Measurements from ENCODE around the gene UBAC2. TPM values are rescaled to one million over a fixed set of nuclear protein-coding genes. Genes with fewer than 3 reads are reported as not detected.
"Not testable (repeated sequence)": the region's sequence is repeated elsewhere in the genome, so short reads cannot be mapped to it uniquely, and the experiment has no call there.

The UBAC2 gene
- total and polyA plus RNA-seq, 2 donors, result 42.8 to 69.1 TPM

DNA sequence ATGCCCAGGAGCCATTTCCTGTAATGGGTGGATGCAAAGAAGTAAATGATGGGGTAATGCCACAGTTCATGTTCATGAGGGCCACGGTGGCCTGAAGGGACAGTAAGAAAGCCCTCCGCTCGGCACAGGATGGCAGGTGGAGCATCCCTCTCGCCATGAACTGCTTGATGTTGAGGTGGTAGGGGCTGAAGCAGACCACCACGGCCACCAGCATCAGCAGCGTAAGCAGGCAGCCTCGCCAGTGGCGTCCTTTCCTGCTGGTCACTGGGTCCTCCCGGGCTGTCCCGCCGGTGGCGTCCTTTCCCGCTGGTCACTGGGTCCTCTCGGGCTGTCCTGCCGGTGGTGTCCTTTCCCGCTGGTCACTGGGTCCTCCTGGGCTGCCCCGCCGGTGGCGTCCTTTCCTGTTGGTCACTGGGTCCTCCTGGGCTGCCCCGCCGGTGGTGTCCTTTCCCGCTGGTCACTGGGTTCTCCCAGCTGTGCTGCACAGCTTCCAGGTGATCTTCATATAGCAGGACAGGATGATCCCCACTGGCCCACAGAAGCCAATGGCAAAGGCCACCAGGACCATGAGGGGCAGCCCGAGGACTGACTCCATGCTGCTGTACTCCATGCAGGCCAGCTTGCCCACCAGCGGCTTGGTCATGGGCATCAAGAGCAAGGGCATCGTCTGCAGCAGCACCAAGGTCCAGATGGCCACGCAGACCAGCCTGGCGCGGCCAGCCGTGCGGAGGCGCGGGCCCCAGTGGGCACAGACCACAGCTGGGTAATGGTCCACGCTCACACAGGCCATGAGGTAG, 207.4 kb downstream of the UBAC2 start:
- Histone ChIP-seq H3K4me3 (ENCODE audit: low read length in 2 of 2) (no peak overlapping the region), H3K9me3 (ENCODE audit: control insufficient read depth in 2 of 2, insufficient read depth in 1 of 2, low read length in 1 of 2) (peaks cover 0 to 11% of the 10 kb centered on the region in 2 donors), H3K4me1 (ENCODE audit: control insufficient read depth in 2 of 2, insufficient read depth in 2 of 2, low read length in 2 of 2) (peaks cover 4 to 25% of the 10 kb centered on the region in 2 donors), H3K36me3 (ENCODE audit: control insufficient read depth in 2 of 2, insufficient read depth in 2 of 2, low read length in 1 of 2) (no peaks in the 10 kb centered on the region), H3K27ac (ENCODE audit: low read depth in 1 of 2, low read length in 1 of 2) (no peak overlapping the region), H3K27me3 (ENCODE audit: control insufficient read depth in 2 of 2, insufficient read depth in 1 of 2, low read length in 1 of 2) (no peaks in the 10 kb centered on the region)
- WGBS, result 92% methylated on average over 28 of the region's 33 CpGs
- DNase-seq (ENCODE audit: low read depth in 6 of 9, low spot score in 9 of 9), result no peak

DNA sequence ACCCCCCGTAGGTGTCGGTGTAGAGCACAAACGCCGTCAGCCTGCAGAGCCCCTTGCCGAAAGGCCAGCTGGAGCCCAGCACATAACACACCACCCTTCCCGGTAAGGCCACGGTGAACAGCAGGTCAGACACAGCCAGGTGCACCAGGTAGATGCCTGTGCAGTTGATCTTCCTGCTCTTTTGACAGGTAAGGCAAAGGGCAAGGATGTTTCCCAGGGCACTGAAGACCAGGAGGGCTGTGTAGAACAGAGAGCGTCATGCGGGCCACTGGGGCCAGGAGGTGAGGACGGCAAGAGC, 208.0 kb downstream of the UBAC2 start:
- H3K9me3 ChIP-seq (ENCODE audit: control insufficient read depth in 2 of 2, insufficient read depth in 1 of 2, low read length in 1 of 2), result peaks cover 0 to 9% of the 10 kb centered on the region in 2 donors
- H3K27me3 ChIP-seq (ENCODE audit: control insufficient read depth in 2 of 2, insufficient read depth in 1 of 2, low read length in 1 of 2), result no peaks in the 10 kb centered on the region
- no peak for DNase-seq (ENCODE audit: low read depth in 6 of 9, low spot score in 9 of 9)
- 99% methylated on average over 10 of the region's 10 CpGs for WGBS
- H3K4me3 ChIP-seq (ENCODE audit: low read length in 2 of 2), result no peak overlapping the region
- no peaks in the 10 kb centered on the region for H3K36me3 ChIP-seq (ENCODE audit: control insufficient read depth in 2 of 2, insufficient read depth in 2 of 2, low read length in 1 of 2)
- peaks cover 5 to 26% of the 10 kb centered on the region in 2 donors for H3K4me1 ChIP-seq (ENCODE audit: control insufficient read depth in 2 of 2, insufficient read depth in 2 of 2, low read length in 2 of 2)
- H3K27ac ChIP-seq (ENCODE audit: low read depth in 1 of 2, low read length in 1 of 2), result no peak overlapping the region

DNA sequence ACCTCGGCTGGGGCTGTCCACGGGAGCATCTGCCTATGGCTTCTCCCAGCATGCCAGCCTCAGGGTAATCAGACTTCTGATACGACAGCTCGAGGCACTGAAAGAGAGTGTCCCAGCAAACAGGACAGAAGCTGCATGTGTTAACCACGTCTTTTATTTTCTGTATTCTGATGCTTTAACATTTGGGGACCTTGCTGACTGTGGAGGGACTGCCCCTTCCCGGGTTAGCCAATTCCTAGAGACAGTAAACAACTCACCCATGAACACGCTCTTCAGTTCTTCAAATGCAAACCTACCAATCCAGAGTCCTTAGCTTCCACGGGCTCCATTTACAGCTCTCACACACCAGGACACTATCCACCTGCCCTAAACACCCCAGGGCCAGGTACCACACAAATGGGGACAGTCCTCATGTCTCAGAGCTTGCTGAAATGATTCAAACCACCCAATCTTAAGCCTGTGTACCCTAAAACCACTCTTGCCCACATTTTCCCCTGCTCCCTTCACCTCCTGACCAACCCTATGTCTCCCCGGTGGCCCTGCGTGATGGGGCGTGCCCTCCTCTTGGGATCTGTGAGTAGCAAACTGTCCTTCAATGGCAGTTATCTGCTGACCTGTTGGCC, 208.9 kb downstream of the UBAC2 start:
- WGBS, result 95% methylated on average over 11 of the region's 11 CpGs

DNA sequence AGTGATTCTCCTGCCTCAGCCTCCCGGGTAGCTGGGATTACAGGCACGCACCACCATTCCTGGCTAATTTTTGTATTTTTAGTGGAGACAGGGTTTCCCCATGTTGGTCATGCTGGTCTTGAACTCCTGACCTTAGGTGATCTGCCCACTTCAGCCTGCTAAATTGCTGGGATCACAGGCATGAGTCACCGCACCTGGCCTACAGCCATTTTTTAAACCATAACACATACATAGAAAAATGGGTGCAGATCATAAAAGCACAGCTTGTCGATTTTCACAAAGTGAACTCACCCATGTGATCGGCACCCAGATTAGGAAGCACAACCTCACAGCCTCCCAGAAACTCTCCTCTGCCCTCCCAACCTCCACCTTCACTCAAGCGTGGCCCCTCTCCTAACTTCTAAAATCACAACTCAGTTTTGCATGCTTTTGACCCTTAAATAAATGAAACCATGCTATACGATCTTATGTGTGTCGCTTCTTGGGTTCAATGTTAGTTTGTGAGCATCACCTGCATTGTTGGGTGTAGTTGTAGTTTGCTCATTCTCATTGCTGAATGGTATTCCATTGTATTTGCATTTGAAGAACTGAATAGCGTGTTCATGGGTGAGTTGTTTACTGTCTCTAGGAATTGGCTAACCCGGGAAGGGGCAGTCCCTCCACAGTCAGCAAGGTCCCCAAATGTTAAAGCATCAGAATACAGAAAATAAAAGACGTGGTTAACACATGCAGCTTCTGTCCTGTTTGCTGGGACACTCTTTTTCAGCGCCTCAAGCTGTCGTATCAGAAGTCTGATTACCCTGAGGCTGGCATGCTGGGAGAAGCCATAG, 210.2 kb downstream of the UBAC2 start:
- not testable (repeated sequence) for DNase-seq (ENCODE audit: low read depth in 6 of 9, low spot score in 9 of 9); H3K36me3 ChIP-seq (ENCODE audit: control insufficient read depth in 2 of 2, insufficient read depth in 2 of 2, low read length in 1 of 2); H3K27me3 ChIP-seq (ENCODE audit: control insufficient read depth in 2 of 2, insufficient read depth in 1 of 2, low read length in 1 of 2); H3K4me3 ChIP-seq (ENCODE audit: low read length in 2 of 2); H3K9me3 ChIP-seq (ENCODE audit: control insufficient read depth in 2 of 2, insufficient read depth in 1 of 2, low read length in 1 of 2); H3K27ac ChIP-seq (ENCODE audit: low read depth in 1 of 2, low read length in 1 of 2)
- 94% methylated on average over 13 of the region's 13 CpGs for WGBS
- H3K4me1 ChIP-seq (ENCODE audit: control insufficient read depth in 2 of 2, insufficient read depth in 2 of 2, low read length in 2 of 2), result peaks cover 6 to 42% of the 10 kb centered on the region in 2 donors

More for the DNA sequence above, 208.9 kb downstream of the UBAC2 start:
- not testable (repeated sequence) for H3K4me3 ChIP-seq (ENCODE audit: low read length in 2 of 2); H3K36me3 ChIP-seq (ENCODE audit: control insufficient read depth in 2 of 2, insufficient read depth in 2 of 2, low read length in 1 of 2); DNase-seq (ENCODE audit: low read depth in 6 of 9, low spot score in 9 of 9); H3K27me3 ChIP-seq (ENCODE audit: control insufficient read depth in 2 of 2, insufficient read depth in 1 of 2, low read length in 1 of 2); H3K27ac ChIP-seq (ENCODE audit: low read depth in 1 of 2, low read length in 1 of 2); H3K9me3 ChIP-seq (ENCODE audit: control insufficient read depth in 2 of 2, insufficient read depth in 1 of 2, low read length in 1 of 2)
- peaks cover 7 to 30% of the 10 kb centered on the region in 2 donors for H3K4me1 ChIP-seq (ENCODE audit: control insufficient read depth in 2 of 2, insufficient read depth in 2 of 2, low read length in 2 of 2)

DNA sequence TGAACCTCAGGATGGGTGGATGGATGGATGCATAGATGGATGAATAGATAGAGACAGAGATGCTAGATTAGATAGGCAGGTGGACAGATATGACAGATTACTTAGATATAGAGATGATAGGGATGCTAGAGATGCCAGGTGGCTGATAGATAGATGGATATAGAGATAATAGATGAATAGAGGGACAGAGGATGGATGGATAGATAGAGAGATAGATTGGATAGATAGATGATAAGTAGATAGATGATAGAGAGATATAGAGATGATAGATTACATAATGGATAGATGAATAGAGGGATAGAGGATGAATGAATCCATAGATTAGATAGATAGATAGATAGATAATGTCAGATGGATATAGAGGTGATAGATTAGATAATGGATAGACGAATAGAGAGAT, 212.2 kb downstream of the UBAC2 start:
- WGBS, result 98% methylated on average over 1 of the region's 1 CpG
- Histone ChIP-seq H3K27me3 (ENCODE audit: control insufficient read depth in 2 of 2, insufficient read depth in 1 of 2, low read length in 1 of 2) (peaks cover 0 to 5% of the 10 kb centered on the region in 2 donors), H3K4me1 (ENCODE audit: control insufficient read depth in 2 of 2, insufficient read depth in 2 of 2, low read length in 2 of 2) (peaks cover 16 to 57% of the 10 kb centered on the region in 2 donors), H3K27ac (ENCODE audit: low read depth in 1 of 2, low read length in 1 of 2) (no peak overlapping the region), H3K9me3 (ENCODE audit: control insufficient read depth in 2 of 2, insufficient read depth in 1 of 2, low read length in 1 of 2) (peaks cover 0 to 4% of the 10 kb centered on the region in 2 donors), H3K36me3 (ENCODE audit: control insufficient read depth in 2 of 2, insufficient read depth in 2 of 2, low read length in 1 of 2) (peaks cover 0 to 3% of the 10 kb centered on the region in 2 donors), H3K4me3 (ENCODE audit: low read length in 2 of 2) (no peak overlapping the region)
- no peak for DNase-seq (ENCODE audit: low read depth in 6 of 9, low spot score in 9 of 9)

DNA sequence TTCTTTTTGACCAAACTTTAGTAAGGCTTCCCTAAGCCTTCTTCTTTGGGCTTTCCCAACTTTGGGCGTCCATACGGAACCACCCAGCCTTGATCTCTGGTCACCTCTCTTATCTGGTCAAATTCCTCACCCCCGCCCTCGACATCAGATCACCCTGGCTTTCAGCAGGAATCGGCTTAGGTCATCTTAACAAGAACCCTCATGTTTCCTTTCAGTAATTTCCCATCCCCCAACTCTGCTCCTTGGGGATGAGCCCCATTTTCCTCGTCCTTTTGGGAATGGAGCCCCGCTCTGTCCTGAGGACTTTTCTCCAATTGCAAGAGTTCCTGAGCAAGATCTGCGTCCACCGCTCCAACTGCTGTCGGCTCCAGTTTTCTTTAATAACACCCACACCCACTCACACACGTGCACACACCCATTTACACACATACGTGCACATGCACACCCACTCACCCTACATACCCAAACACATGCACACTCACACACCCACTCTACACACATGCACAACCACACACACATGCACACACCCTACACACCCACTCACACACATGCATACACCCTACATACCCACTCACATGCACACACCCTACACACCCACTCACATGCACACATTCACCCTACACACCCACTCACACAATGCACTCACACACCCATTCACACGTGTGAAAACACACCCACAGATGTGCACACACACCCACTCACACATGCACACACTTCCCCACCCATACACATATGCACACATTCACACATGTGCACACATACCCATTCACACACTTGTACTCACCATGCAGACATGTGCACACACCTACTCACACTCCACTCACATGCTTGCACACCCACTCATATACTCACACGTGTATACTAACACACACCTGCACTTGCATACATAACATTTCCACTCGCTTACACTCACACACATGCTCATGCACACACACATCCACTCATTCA, 213.7 kb downstream of the UBAC2 start:
- peaks cover 0 to 3% of the 10 kb centered on the region in 2 donors for H3K36me3 ChIP-seq (ENCODE audit: control insufficient read depth in 2 of 2, insufficient read depth in 2 of 2, low read length in 1 of 2)
- WGBS, result 95% methylated on average over 15 of the region's 15 CpGs
- DNase-seq (ENCODE audit: low read depth in 6 of 9, low spot score in 9 of 9), result no peak
- H3K4me3 ChIP-seq (ENCODE audit: low read length in 2 of 2), result peak overlapping the region; percentile 36
- H3K27ac ChIP-seq (ENCODE audit: low read depth in 1 of 2, low read length in 1 of 2), result peak overlapping the region; percentile 79 to 88
- H3K9me3 ChIP-seq (ENCODE audit: control insufficient read depth in 2 of 2, insufficient read depth in 1 of 2, low read length in 1 of 2), result peaks cover 0 to 4% of the 10 kb centered on the region in 2 donors
- H3K4me1 ChIP-seq (ENCODE audit: control insufficient read depth in 2 of 2, insufficient read depth in 2 of 2, low read length in 2 of 2), result peaks cover 25 to 72% of the 10 kb centered on the region in 2 donors
- H3K27me3 ChIP-seq (ENCODE audit: control insufficient read depth in 2 of 2, insufficient read depth in 1 of 2, low read length in 1 of 2), result peaks cover 0 to 9% of the 10 kb centered on the region in 2 donors

DNA sequence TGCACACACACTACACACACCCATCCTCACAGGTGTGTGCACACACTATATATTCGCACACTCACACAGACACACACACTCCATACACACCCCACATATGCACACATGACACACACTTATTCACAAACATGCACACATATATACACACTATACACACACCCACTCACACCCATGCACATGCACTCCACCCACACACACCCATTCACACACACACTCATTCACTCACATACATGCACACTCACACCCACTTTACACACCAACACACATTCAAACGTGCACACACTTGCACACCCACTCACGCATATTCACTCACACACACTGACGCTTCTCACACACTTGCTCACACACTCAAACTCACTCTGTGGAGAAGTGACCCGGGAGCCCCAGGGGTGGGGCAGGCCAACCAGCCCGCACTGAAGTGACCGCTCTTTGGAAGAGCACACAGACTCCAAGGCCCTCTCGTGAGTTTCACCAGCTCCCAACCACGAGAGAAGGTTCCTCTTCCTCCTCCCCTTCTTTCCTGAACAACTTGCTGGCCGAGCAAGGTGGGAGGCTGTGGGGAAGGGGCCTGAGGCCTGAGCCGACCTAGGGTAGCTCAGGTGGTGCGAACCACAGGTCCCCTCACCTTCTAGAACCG, 214.5 kb downstream of the UBAC2 start:
- peak overlapping the region; percentile 36 for H3K4me3 ChIP-seq (ENCODE audit: low read length in 2 of 2)
- H3K9me3 ChIP-seq (ENCODE audit: control insufficient read depth in 2 of 2, insufficient read depth in 1 of 2, low read length in 1 of 2), result peaks cover 0 to 4% of the 10 kb centered on the region in 2 donors
- H3K27me3 ChIP-seq (ENCODE audit: control insufficient read depth in 2 of 2, insufficient read depth in 1 of 2, low read length in 1 of 2), result peaks cover 0 to 9% of the 10 kb centered on the region in 2 donors
- H3K4me1 ChIP-seq (ENCODE audit: control insufficient read depth in 2 of 2, insufficient read depth in 2 of 2, low read length in 2 of 2), result peaks cover 33 to 80% of the 10 kb centered on the region in 2 donors
- DNase-seq (ENCODE audit: low read depth in 6 of 9, low spot score in 9 of 9), result no peak
- WGBS, result 77% methylated on average over 13 of the region's 13 CpGs
- peaks cover 0 to 3% of the 10 kb centered on the region in 2 donors for H3K36me3 ChIP-seq (ENCODE audit: control insufficient read depth in 2 of 2, insufficient read depth in 2 of 2, low read length in 1 of 2)
- H3K27ac ChIP-seq (ENCODE audit: low read depth in 1 of 2, low read length in 1 of 2), result peak overlapping the region; percentile 79 to 86

DNA sequence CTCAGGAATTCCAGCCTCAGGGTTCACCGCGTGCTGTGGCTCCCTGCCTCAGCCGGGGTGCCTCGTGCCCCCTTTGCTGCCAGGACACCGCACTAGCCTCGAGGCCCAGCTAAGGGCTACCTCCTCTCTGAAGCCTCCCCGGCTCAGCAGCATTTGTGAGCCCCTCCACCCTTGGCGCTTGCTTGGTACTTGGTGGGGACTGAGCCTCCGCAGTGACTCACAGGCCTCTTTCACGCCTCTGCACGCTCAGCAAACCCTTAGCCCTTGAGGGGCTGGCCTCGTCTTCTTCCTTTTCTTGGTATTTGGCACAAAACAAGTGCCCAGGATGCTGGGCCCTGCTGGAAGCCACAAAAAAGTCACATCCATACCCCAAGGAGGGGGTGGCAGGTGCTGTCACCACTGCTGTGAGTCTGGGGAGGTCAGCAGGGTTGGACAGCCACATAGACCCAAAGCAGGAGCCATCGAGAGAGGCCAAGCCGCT, 215.2 kb downstream of the UBAC2 start:
- H3K27me3 ChIP-seq (ENCODE audit: control insufficient read depth in 2 of 2, insufficient read depth in 1 of 2, low read length in 1 of 2), result peaks cover 0 to 9% of the 10 kb centered on the region in 2 donors
- peaks cover 0 to 3% of the 10 kb centered on the region in 2 donors for H3K36me3 ChIP-seq (ENCODE audit: control insufficient read depth in 2 of 2, insufficient read depth in 2 of 2, low read length in 1 of 2)
- peaks cover 0 to 4% of the 10 kb centered on the region in 2 donors for H3K9me3 ChIP-seq (ENCODE audit: control insufficient read depth in 2 of 2, insufficient read depth in 1 of 2, low read length in 1 of 2)
- H3K4me3 ChIP-seq (ENCODE audit: low read length in 2 of 2), result peak overlapping the region; percentile 36
- DNase-seq (ENCODE audit: low read depth in 6 of 9, low spot score in 9 of 9), result no peak
- 87% methylated on average over 14 of the region's 14 CpGs for WGBS
- peak overlapping the region; percentile 79 to 87 for H3K27ac ChIP-seq (ENCODE audit: low read depth in 1 of 2, low read length in 1 of 2)
- peaks cover 39 to 83% of the 10 kb centered on the region in 2 donors for H3K4me1 ChIP-seq (ENCODE audit: control insufficient read depth in 2 of 2, insufficient read depth in 2 of 2, low read length in 2 of 2)

Measured in thymus (tissue), 11 donors.